Trophoblast cell (in vitro differentiated cells and primary cell): ENCODE measurements around the gene KTN1.

Experiments used
- DNase-seq, 2 donors: peaks; one replicate each; pipeline ENCODE4 v3.0.0-alpha.2; 2016
- H2AFZ ChIP-seq: 2 replicates; pipeline ENCODE4 v1.6.1; 2013; ENCODE audit warnings: low read length, moderate library complexity, mild to moderate bottlenecking; ENCODE audit not compliant: insufficient read depth, poor library complexity
- H2AK5ac ChIP-seq: 2 replicates; pipeline ENCODE4 v1.6.1; 2013; ENCODE audit warnings: mild to moderate bottlenecking, low read length
- H2BK120ac ChIP-seq: 2 replicates; pipeline ENCODE4 v1.6.1; 2013; ENCODE audit warnings: low read length, mild to moderate bottlenecking, moderate library complexity; ENCODE audit not compliant: insufficient read depth, poor library complexity
- H2BK12ac ChIP-seq: 2 replicates; pipeline ENCODE4 v1.6.1; 2013; ENCODE audit warnings: mild to moderate bottlenecking, low read length, moderate library complexity
- H2BK5ac ChIP-seq: 2 replicates; pipeline ENCODE4 v1.6.1; 2013; ENCODE audit warnings: low read length, low read depth, moderate library complexity, mild to moderate bottlenecking; ENCODE audit not compliant: poor library complexity
- H3K14ac ChIP-seq: 2 replicates; pipeline ENCODE4 v1.6.1; 2013; ENCODE audit warnings: mild to moderate bottlenecking, low read length
- H3K18ac ChIP-seq: 2 replicates; pipeline ENCODE4 v1.6.1; 2013; ENCODE audit warnings: mild to moderate bottlenecking, low read length
- H3K23ac ChIP-seq: 2 replicates; pipeline ENCODE4 v1.6.1; 2013; ENCODE audit warnings: low read length
- H3K27ac ChIP-seq: 2 replicates; pipeline ENCODE4 v1.5.1; 2013; ENCODE audit warnings: low read depth, mild to moderate bottlenecking, inconsistent platforms, low read length, moderate library complexity
- H3K27me3 ChIP-seq: 2 replicates; pipeline ENCODE4 v1.6.1; 2013; ENCODE audit warnings: inconsistent platforms, mild to moderate bottlenecking, low read length, moderate library complexity; ENCODE audit not compliant: insufficient read depth
- H3K36me3 ChIP-seq, 2 experiments: 1 replicate in 1 of 2; 2 replicates in 1 of 2; pipeline ENCODE4 v1.6.1; 2013; ENCODE audit warnings: low read length in 2 of 2, mild to moderate bottlenecking in 2 of 2, moderate library complexity in 1 of 2; ENCODE audit not compliant: insufficient read depth in 2 of 2, control insufficient read depth in 1 of 2
- H3K4ac ChIP-seq: 2 replicates; pipeline ENCODE4 v1.6.1; 2013; ENCODE audit warnings: low read depth, mild to moderate bottlenecking, low read length, moderate library complexity
- H3K4me1 ChIP-seq, 2 experiments: 1 replicate in 1 of 2; 2 replicates in 1 of 2; pipeline ENCODE4 v1.6.1; 2013; ENCODE audit warnings: low read length in 2 of 2, mild to moderate bottlenecking in 2 of 2, moderate library complexity in 1 of 2; ENCODE audit not compliant: insufficient read depth in 2 of 2, control insufficient read depth in 1 of 2
- H3K4me2 ChIP-seq: 2 replicates; pipeline ENCODE4 v1.6.1; 2013; ENCODE audit warnings: inconsistent platforms, mild to moderate bottlenecking, low read length, moderate library complexity
- H3K4me3 ChIP-seq: 2 replicates; pipeline ENCODE4 v1.5.1; 2013; ENCODE audit warnings: mild to moderate bottlenecking, low read depth, low read length, inconsistent platforms
- H3K79me1 ChIP-seq: one replicate; pipeline ENCODE4 v1.6.1; 2013; ENCODE audit warnings: low read length
- H3K79me2 ChIP-seq: 2 replicates; pipeline ENCODE4 v1.6.1; 2013; ENCODE audit warnings: low read length, mild to moderate bottlenecking; ENCODE audit not compliant: control insufficient read depth, insufficient read depth, poor library complexity
- H3K9ac ChIP-seq: 2 replicates; pipeline ENCODE4 v1.6.1; 2013; ENCODE audit warnings: mild to moderate bottlenecking, low read length
- H3K9me3 ChIP-seq: 2 replicates; pipeline ENCODE4 v1.6.1; 2013; ENCODE audit warnings: low read depth, mild to moderate bottlenecking, control low read depth, inconsistent platforms, low read length; ENCODE audit not compliant: insufficient read depth
- H4K12ac ChIP-seq: 2 replicates; pipeline ENCODE4 v1.6.1; 2013; ENCODE audit warnings: low read depth, mild to moderate bottlenecking, low read length, moderate library complexity
- H4K8ac ChIP-seq: 2 replicates; pipeline ENCODE4 v1.6.1; 2013; ENCODE audit warnings: low read depth, mild to moderate bottlenecking, low read length, moderate library complexity
- H4K91ac ChIP-seq: one replicate; pipeline ENCODE4 v1.6.1; 2013; ENCODE audit warnings: low read depth, mild to moderate bottlenecking, low read length, moderate library complexity
- WGBS: extraction: QIAGEN DNeasy Blood & Tissue Kit; methylation state at CpG from one replicate; pipeline ENCODE4 v1.1.7; 2013; ENCODE audit warnings: missing lambda C conversion rate; ENCODE audit not compliant: insufficient read length, insufficient coverage; ENCODE audit errors: extremely low coverage; 5-methylcytosine and 5-hydroxymethylcytosine counted together

The KTN1 gene

DNA sequence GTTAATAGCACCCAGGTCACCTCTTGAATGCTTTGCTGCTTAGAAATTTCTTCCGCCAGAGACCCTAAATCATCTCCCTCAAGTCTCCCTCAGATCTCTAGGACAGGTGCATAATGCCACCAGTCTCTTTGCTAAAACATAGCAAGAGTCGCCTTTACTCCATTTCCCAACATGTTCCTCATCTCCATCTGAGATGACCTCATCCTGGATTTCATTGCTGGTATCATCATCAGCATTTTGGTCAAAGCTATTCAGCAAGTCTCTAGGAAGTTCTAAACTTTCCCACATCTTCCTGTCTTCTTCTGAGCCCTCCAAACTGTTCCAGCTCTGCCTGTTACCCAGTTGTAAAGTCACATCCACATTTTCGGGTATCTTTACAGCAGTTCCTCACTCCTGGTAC is 41.0 kb downstream of the KTN1 start:
- Histone ChIP-seq H3K9me3 (peaks cover 6% of the 10 kb centered on the region), H3K4me3 (no peak overlapping the region), H4K8ac (no peak overlapping the region), H3K9ac (no peak overlapping the region), H3K23ac (no peak overlapping the region), H3K4me1 (no peaks in the 10 kb centered on the region), H3K14ac (no peak overlapping the region), H3K4me2 (no peak overlapping the region), H3K27me3 (no peaks in the 10 kb centered on the region), H3K79me1 (no peaks in the 10 kb centered on the region), H2AFZ (no peak overlapping the region), H2BK12ac (no peak overlapping the region), H2BK120ac (no peak overlapping the region), H4K91ac (no peak overlapping the region), H3K4ac (no peak overlapping the region), H2AK5ac (no peak overlapping the region), H2BK5ac (no peak overlapping the region), H3K36me3 (peaks cover 11 to 24% of the 10 kb centered on the region in 2 experiments), H3K18ac (no peak overlapping the region), H4K12ac (no peak overlapping the region), H3K79me2 (no peaks in the 10 kb centered on the region), H3K27ac (no peak overlapping the region)
- WGBS: no CpG with 5 or more reads among the region's 3 CpGs
- DNase-seq: no peak

DNA sequence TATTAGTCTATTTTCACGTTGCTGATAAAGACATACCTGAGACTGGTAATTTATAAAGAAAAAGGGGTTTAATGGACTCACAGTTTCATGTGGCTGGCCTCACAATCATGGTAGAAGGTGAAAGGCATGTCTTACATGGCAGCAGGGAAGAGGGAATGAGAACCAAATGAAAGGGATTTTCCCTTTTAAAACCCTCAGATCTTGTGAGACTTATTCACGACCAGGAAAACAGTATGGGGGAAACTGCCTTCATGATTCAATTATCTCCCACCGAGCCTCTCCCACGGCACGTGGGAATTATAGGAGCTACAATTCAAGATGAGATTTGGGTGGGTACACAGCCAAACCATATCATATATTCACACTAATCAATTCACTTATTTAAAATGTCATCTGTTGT is 41.4 kb downstream of the KTN1 start:
- Histone ChIP-seq H3K14ac (no peak overlapping the region), H4K8ac (no peak overlapping the region), H2BK5ac (no peak overlapping the region), H3K4me1 (no peaks in the 10 kb centered on the region), H3K9ac (no peak overlapping the region), H3K4me3 (no peak overlapping the region), H2BK12ac (no peak overlapping the region), H4K91ac (no peak overlapping the region), H3K23ac (no peak overlapping the region), H2AK5ac (no peak overlapping the region), H3K36me3 (peaks cover 11 to 24% of the 10 kb centered on the region in 2 experiments), H3K4ac (no peak overlapping the region), H2BK120ac (no peak overlapping the region), H3K79me2 (no peaks in the 10 kb centered on the region), H3K9me3 (peaks cover 6% of the 10 kb centered on the region), H3K27ac (no peak overlapping the region), H3K4me2 (no peak overlapping the region), H3K18ac (no peak overlapping the region), H3K27me3 (no peaks in the 10 kb centered on the region), H2AFZ (no peak overlapping the region), H4K12ac (no peak overlapping the region), H3K79me1 (no peaks in the 10 kb centered on the region)
- DNase-seq: no peak
- WGBS: no CpG with 5 or more reads among the region's 5 CpGs

DNA sequence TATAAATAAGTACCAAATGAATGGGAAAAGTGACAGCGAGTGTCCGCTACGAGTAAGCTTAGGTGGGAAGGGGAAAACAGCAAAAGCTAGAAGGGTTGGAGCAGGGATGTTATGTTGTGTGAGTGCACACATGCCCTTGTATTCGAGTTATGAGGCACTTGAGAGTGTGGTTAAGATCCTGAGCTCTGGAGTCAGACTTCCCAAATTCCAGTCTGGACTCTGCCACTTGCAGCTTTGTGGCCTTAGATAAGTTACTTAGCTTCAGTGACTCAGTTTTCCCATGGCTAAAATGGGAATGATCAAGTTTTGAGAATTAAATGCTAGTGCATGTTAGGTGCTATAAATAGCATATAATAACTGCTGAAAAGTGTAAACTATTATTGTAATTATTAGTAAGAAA is 44.9 kb downstream of the KTN1 start:
- Histone ChIP-seq H3K14ac (no peak overlapping the region), H3K23ac (no peak overlapping the region), H4K91ac (no peak overlapping the region), H4K12ac (no peak overlapping the region), H3K18ac (no peak overlapping the region), H2BK120ac (no peak overlapping the region), H3K36me3 (peaks cover 12 to 22% of the 10 kb centered on the region in 2 experiments), H2AK5ac (no peak overlapping the region), H3K79me2 (no peaks in the 10 kb centered on the region), H4K8ac (no peak overlapping the region), H3K9ac (no peak overlapping the region), H3K4me3 (no peak overlapping the region), H3K27ac (no peak overlapping the region), H2BK12ac (no peak overlapping the region), H3K9me3 (peaks cover 6% of the 10 kb centered on the region), H2AFZ (no peak overlapping the region), H3K79me1 (no peaks in the 10 kb centered on the region), H3K4ac (no peak overlapping the region), H3K27me3 (no peaks in the 10 kb centered on the region), H3K4me2 (no peak overlapping the region), H3K4me1 (no peaks in the 10 kb centered on the region), H2BK5ac (no peak overlapping the region)
- WGBS: no CpG with 5 or more reads among the region's 4 CpGs
- no peak for DNase-seq

DNA sequence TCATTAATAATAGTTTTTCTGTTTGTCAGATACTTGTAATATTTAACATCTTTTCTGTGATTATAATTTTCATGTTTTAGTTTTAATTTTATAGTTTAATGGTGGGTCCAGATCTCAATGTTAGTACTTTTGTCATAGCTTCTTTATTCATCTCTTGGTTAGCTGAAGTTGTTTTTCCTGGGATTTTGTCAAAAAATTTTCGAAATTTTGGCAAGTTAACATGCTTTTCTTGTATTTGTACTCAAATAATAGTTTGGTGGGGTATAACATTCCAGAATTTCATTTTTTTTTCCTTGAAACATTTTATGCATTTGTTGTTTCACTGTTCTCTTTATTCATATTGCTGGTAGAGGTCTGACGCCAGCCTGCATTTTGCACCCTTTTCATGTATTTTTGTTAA is 45.5 kb downstream of the KTN1 start:
- H3K4ac ChIP-seq: no peak overlapping the region
- H4K91ac ChIP-seq: no peak overlapping the region
- no peak overlapping the region for H3K4me3 ChIP-seq
- no peaks in the 10 kb centered on the region for H3K27me3 ChIP-seq
- H2BK5ac ChIP-seq: no peak overlapping the region
- no peak overlapping the region for H2BK120ac ChIP-seq
- no peak overlapping the region for H2AFZ ChIP-seq
- no peak overlapping the region for H3K27ac ChIP-seq
- H3K9ac ChIP-seq: no peak overlapping the region
- H4K12ac ChIP-seq: no peak overlapping the region
- no peak for DNase-seq
- H3K4me1 ChIP-seq: no peaks in the 10 kb centered on the region
- H3K18ac ChIP-seq: no peak overlapping the region
- H3K4me2 ChIP-seq: no peak overlapping the region
- no peaks in the 10 kb centered on the region for H3K79me2 ChIP-seq
- no peak overlapping the region for H3K14ac ChIP-seq
- peaks cover 7 to 19% of the 10 kb centered on the region in 2 experiments for H3K36me3 ChIP-seq
- H3K9me3 ChIP-seq: peaks cover under 1% of the 10 kb centered on the region
- no peaks in the 10 kb centered on the region for H3K79me1 ChIP-seq
- no peak overlapping the region for H4K8ac ChIP-seq
- no peak overlapping the region for H2AK5ac ChIP-seq
- no peak overlapping the region for H3K23ac ChIP-seq
- H2BK12ac ChIP-seq: no peak overlapping the region
- WGBS: no CpG with 5 or more reads among the region's 2 CpGs
